Measurements from ENCODE around the gene FRAT2.

FRAT2 gene

GRCh38 chr10:97327348-97328294, 6.9 kb downstream of the FRAT2 start:
- WGBS, 2 experiments: 80 to 82% methylated on average over 6 to 7 of the region's 7 CpGs

DNA sequence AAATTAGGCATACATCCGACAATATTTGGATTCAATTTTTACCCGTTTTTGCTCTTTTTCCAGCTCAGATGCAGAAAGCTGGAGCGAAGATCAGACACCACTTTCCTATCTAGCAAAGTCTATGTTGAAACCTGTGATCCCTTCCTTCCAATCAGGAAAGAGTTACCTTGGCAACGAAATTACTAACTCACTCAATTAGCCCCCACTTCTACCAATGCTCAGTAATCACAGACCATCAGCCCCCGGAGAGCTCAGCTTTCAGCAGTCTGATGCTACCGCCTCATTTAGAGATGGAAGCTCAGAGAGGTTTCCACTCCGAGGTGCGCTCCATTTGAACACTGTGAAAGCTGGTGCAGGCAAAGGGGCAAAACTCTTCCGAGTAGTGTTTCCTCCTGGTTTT, 8.8 kb downstream of the FRAT2 start:
- Histone ChIP-seq H3K27ac (ENCODE audit: insufficient read depth, low read depth, low read length, poor library complexity, severe bottlenecking) (no peak overlapping the region), H3K4me1 (ENCODE audit: control insufficient read depth, insufficient read depth, low read length) (peaks cover 9% of the 10 kb centered on the region), H3K27me3 (ENCODE audit: control insufficient read depth, insufficient read depth, low read length, poor library complexity, severe bottlenecking) (peaks cover 23% of the 10 kb centered on the region), H3K4me3 (ENCODE audit: insufficient read depth, low read depth, low read length) (no peak overlapping the region), H3K36me3 (ENCODE audit: control insufficient read depth, insufficient read depth, low read length) (no peaks in the 10 kb centered on the region), H3K9me3 (ENCODE audit: control insufficient read depth, low read length) (no peaks in the 10 kb centered on the region)
- WGBS, 2 experiments: 89 to 91% methylated on average over 9 of the region's 9 CpGs

More at GRCh38 chr10:97327348-97328294, 6.9 kb downstream of the FRAT2 start:
- Histone ChIP-seq H3K4me1 (ENCODE audit: control insufficient read depth, insufficient read depth, low read length) (no peaks in the 10 kb centered on the region), H3K36me3 (ENCODE audit: control insufficient read depth, insufficient read depth, low read length) (no peaks in the 10 kb centered on the region), H3K27me3 (ENCODE audit: control insufficient read depth, insufficient read depth, low read length, poor library complexity, severe bottlenecking) (peaks cover 11% of the 10 kb centered on the region), H3K27ac (ENCODE audit: insufficient read depth, low read depth, low read length, poor library complexity, severe bottlenecking) (no peak overlapping the region), H3K9me3 (ENCODE audit: control insufficient read depth, low read length) (no peaks in the 10 kb centered on the region), H3K4me3 (ENCODE audit: insufficient read depth, low read depth, low read length) (no peak overlapping the region)

DNA sequence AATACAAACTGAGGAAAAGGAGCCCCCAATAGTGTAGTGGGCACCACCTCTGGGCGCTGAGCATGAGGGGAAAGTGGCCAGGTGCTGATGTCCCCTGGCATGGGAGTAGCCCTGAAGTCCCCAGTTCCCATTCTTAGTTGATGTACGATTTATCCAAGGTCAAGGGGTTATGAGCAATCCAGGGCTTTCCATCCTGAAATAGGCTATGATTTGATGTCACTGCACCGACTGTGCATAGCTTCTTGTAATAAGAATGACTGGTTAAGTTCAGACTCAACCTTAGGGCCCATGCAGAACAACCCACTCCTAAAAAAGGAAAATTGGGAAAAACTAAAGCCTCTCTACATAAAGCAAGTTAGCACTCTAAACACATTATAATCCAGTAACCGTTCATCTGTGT, 11.0 kb downstream of the FRAT2 start:
- Histone ChIP-seq H3K4me1 (ENCODE audit: control insufficient read depth, insufficient read depth, low read length) (peaks cover 12% of the 10 kb centered on the region), H3K27me3 (ENCODE audit: control insufficient read depth, insufficient read depth, low read length, poor library complexity, severe bottlenecking) (peaks cover 36% of the 10 kb centered on the region), H3K27ac (ENCODE audit: insufficient read depth, low read depth, low read length, poor library complexity, severe bottlenecking) (no peak overlapping the region), H3K9me3 (ENCODE audit: control insufficient read depth, low read length) (no peaks in the 10 kb centered on the region), H3K36me3 (ENCODE audit: control insufficient read depth, insufficient read depth, low read length) (no peaks in the 10 kb centered on the region), H3K4me3 (ENCODE audit: insufficient read depth, low read depth, low read length) (no peak overlapping the region)
- 95 to 97% methylated on average over 4 of the region's 4 CpGs for WGBS, 2 experiments

GRCh38 chr10:97321804-97322190, 12.7 kb downstream of the FRAT2 start:
- Histone ChIP-seq H3K4me1 (ENCODE audit: control insufficient read depth, insufficient read depth, low read length) (peaks cover 12% of the 10 kb centered on the region), H3K27me3 (ENCODE audit: control insufficient read depth, insufficient read depth, low read length, poor library complexity, severe bottlenecking) (peaks cover 44% of the 10 kb centered on the region), H3K4me3 (ENCODE audit: insufficient read depth, low read depth, low read length) (no peak overlapping the region), H3K9me3 (ENCODE audit: control insufficient read depth, low read length) (no peaks in the 10 kb centered on the region), H3K27ac (ENCODE audit: insufficient read depth, low read depth, low read length, poor library complexity, severe bottlenecking) (no peak overlapping the region), H3K36me3 (ENCODE audit: control insufficient read depth, insufficient read depth, low read length) (no peaks in the 10 kb centered on the region)
- WGBS, 2 experiments: 71 to 78% methylated on average over 3 of the region's 3 CpGs

DNA sequence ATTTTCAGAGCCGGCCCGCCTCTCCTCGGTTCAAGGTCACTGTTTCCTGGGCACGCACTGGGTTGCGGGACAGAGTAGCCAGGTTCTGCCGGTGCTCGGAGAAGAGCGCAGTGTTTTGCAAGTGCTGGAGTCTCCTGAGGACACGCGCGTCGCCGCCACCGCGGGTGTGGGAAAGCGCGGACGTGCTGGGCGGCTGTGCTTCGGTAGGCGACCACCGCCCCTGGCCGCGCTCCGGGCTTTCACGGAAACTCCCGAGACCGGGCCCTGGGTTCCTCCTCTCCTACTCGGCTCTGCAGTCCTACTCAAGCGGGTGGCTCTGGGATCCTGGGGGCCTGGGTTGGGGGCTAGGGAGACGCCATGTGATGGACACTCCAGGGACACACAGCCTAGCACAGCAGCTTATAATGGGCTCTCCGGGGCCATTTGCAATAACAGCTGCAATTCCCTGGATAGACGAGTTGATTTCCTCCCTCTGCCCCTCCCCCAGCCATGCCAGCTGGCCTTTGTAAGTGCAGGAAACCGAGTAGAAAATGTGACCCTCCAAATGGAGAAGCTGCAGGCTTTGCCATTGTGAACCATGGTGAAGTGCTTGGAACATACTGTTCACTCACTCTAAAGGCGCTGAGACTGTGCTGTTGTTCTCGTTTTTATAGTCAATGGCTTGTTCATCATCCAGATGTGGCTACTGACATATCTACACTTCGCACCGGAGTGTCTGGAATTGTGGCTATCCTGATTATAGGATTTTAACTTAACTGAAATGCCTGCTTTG, 13.3 kb downstream of the FRAT2 start:
- 52 to 54% methylated on average over 38 of the region's 38 CpGs for WGBS, 2 experiments
- Histone ChIP-seq H3K9me3 (ENCODE audit: control insufficient read depth, low read length) (no peaks in the 10 kb centered on the region), H3K4me1 (ENCODE audit: control insufficient read depth, insufficient read depth, low read length) (peaks cover 12% of the 10 kb centered on the region), H3K27me3 (ENCODE audit: control insufficient read depth, insufficient read depth, low read length, poor library complexity, severe bottlenecking) (peaks cover 44% of the 10 kb centered on the region), H3K4me3 (ENCODE audit: insufficient read depth, low read depth, low read length) (peak overlapping the region; percentile 75), H3K27ac (ENCODE audit: insufficient read depth, low read depth, low read length, poor library complexity, severe bottlenecking) (no peak overlapping the region), H3K36me3 (ENCODE audit: control insufficient read depth, insufficient read depth, low read length) (no peaks in the 10 kb centered on the region)

DNA sequence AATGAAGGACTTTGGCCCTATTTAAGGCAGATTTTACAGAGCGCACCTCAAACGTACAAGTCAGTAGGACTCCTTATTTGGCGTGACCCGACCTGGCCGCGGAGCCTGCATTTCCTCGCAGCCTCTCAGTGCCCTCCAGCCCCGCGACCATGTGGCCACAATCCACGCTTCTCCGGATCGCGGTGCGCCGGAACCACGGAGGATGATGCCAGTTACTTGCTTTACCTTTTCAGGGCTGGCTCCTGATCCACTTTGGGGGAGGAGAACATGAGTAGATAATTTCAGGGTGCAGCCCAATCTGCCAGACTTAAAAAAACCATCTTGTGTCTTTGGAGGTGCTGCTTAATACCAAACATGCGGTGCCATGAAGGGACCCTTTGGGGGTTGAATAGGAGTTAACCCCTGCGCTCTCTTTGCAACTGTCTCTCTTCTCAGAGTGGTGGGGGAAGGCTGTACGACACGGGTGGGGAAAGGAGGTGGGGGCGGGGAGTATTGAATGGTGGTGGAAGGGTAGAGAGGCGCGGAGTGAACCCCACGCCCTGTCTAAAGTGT, 14.0 kb downstream of the FRAT2 start:
- Histone ChIP-seq H3K27me3 (ENCODE audit: control insufficient read depth, insufficient read depth, low read length, poor library complexity, severe bottlenecking) (peaks cover 44% of the 10 kb centered on the region), H3K4me1 (ENCODE audit: control insufficient read depth, insufficient read depth, low read length) (peaks cover 12% of the 10 kb centered on the region), H3K27ac (ENCODE audit: insufficient read depth, low read depth, low read length, poor library complexity, severe bottlenecking) (no peak overlapping the region), H3K9me3 (ENCODE audit: control insufficient read depth, low read length) (no peaks in the 10 kb centered on the region), H3K36me3 (ENCODE audit: control insufficient read depth, insufficient read depth, low read length) (no peaks in the 10 kb centered on the region), H3K4me3 (ENCODE audit: insufficient read depth, low read depth, low read length) (peak overlapping the region; percentile 75)
- WGBS, 2 experiments: 33 to 34% methylated on average over 24 of the region's 24 CpGs

DNA sequence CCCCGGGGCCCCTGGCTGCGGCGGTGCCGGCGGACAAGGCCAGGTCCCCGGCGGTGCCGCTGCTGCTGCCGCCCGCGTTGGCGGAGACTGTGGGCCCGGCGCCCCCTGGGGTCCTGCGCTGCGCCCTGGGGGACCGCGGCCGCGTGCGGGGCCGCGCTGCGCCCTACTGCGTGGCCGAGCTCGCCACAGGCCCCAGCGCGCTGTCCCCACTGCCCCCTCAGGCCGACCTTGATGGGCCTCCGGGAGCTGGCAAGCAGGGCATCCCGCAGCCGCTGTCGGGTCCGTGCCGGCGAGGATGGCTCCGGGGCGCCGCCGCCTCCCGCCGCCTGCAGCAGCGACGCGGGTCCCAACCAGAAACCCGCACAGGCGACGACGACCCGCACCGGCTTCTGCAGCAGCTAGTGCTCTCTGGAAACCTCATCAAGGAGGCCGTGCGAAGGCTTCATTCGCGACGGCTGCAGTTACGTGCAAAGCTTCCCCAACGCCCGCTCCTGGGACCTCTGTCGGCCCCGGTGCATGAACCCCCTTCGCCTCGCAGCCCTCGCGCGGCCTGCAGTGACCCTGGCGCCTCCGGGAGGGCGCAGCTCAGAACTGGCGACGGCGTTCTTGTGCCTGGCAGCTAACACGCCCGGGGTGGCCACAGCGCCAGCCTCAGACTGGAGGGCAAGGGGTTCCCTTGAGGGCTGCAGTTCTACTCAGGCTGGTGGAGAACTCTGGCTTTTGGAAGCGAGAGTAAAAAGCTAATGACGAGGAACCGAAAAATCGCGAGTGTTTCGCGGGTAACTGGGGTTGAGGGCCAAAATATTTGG, 14.7 kb downstream of the FRAT2 start:
- WGBS, 2 experiments: 1% methylated on average over 83 of the region's 83 CpGs
- no peaks in the 10 kb centered on the region for H3K36me3 ChIP-seq (ENCODE audit: control insufficient read depth, insufficient read depth, low read length)
- H3K27me3 ChIP-seq (ENCODE audit: control insufficient read depth, insufficient read depth, low read length, poor library complexity, severe bottlenecking): peaks cover 44% of the 10 kb centered on the region
- H3K4me3 ChIP-seq (ENCODE audit: insufficient read depth, low read depth, low read length): peak overlapping the region; percentile 75
- H3K27ac ChIP-seq (ENCODE audit: insufficient read depth, low read depth, low read length, poor library complexity, severe bottlenecking): no peak overlapping the region
- H3K9me3 ChIP-seq (ENCODE audit: control insufficient read depth, low read length): no peaks in the 10 kb centered on the region
- H3K4me1 ChIP-seq (ENCODE audit: control insufficient read depth, insufficient read depth, low read length): peaks cover 12% of the 10 kb centered on the region

- 0% methylated on average over 79 of the region's 79 CpGs for WGBS, 2 experiments
Measured at GRCh38 chr10:97318772-97319651, 15.5 kb downstream of the FRAT2 start, which contains the start of gene FRAT1. Gene FRAT1, plus strand, starts transcription at chr10:97319271. Its CDS starts 183 bp downstream, at chr10:97319454.

DNA sequence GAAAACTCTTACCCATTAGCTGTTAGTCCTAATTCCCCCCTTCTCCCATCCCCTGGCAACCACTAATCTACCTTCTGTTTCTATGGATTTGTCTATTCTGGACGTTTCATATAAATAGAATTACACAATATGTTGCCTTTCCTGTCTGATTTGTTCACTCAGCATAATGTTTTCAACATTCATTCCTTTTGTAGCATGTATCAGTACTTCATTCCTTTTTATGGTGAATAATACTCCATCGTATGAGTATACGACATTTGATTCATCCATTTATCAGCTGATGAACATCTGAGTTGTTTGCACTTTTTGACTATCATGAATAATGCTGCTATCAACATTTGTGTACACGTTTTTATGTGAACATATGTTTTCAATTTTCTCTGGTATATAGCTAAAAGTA, 19.9 kb downstream of the FRAT2 start:
- H3K4me1 ChIP-seq (ENCODE audit: control insufficient read depth, insufficient read depth, low read length): no peaks in the 10 kb centered on the region
- peaks cover 10% of the 10 kb centered on the region for H3K27me3 ChIP-seq (ENCODE audit: control insufficient read depth, insufficient read depth, low read length, poor library complexity, severe bottlenecking)
- 80 to 88% methylated on average over 3 to 4 of the region's 4 CpGs for WGBS, 2 experiments

More at GRCh38 chr10:97318772-97319651, 15.5 kb downstream of the FRAT2 start, which contains the start of gene FRAT1:
- Histone ChIP-seq H3K27ac (ENCODE audit: insufficient read depth, low read depth, low read length, poor library complexity, severe bottlenecking) (peak within 1 kb of the TSS; percentile 99), H3K4me3 (ENCODE audit: insufficient read depth, low read depth, low read length) (peak within 1 kb of the TSS; percentile 75), H3K27me3 (ENCODE audit: control insufficient read depth, insufficient read depth, low read length, poor library complexity, severe bottlenecking) (peaks cover 44% of the 10 kb centered on the region), H3K9me3 (ENCODE audit: control insufficient read depth, low read length) (no peaks in the 10 kb centered on the region), H3K36me3 (ENCODE audit: control insufficient read depth, insufficient read depth, low read length) (no peaks in the 10 kb centered on the region), H3K4me1 (ENCODE audit: control insufficient read depth, insufficient read depth, low read length) (peaks cover 12% of the 10 kb centered on the region)

More for the DNA sequence above, 19.9 kb downstream of the FRAT2 start:
- no peaks in the 10 kb centered on the region for H3K36me3 ChIP-seq (ENCODE audit: control insufficient read depth, insufficient read depth, low read length)
- no peaks in the 10 kb centered on the region for H3K9me3 ChIP-seq (ENCODE audit: control insufficient read depth, low read length)
- H3K4me3 ChIP-seq (ENCODE audit: insufficient read depth, low read depth, low read length): no peak overlapping the region
- no peak overlapping the region for H3K27ac ChIP-seq (ENCODE audit: insufficient read depth, low read depth, low read length, poor library complexity, severe bottlenecking)
